Heart right ventricle (tissue), 16 donors: ENCODE results near the gene ZMYND8. TPM values are rescaled to one million over a fixed set of nuclear protein-coding genes. Genes with fewer than 3 reads are reported as not detected.
"Not testable (repeated sequence)": the region's sequence is repeated elsewhere in the genome, so short reads cannot be mapped to it uniquely, and the experiment has no call there.

Source experiments
- ATAC-seq, 8 donors: fragments of 200-7000 bp; cut with Tn5 transposase; one replicate each; pipeline ENCODE4 v1.9.1; 2020; ENCODE audit warnings: mild to moderate bottlenecking in 8 of 8, moderate library complexity in 8 of 8, moderate number of reproducible peaks in 1 of 8
- DNase-seq, 2 donors: peaks; one replicate each; pipeline ENCODE4 v3.0.0-alpha.2; 2020
- H3K27ac ChIP-seq, 10 donors: fragments of 200-600 bp; sonication (generic) in 2 of 10; one replicate each; pipeline versions ENCODE4 v1.5.0 to v1.8.0; 2020 to 2022; ENCODE audit warnings: mild to moderate bottlenecking in 3 of 10
- H3K27me3 ChIP-seq, 7 donors: fragments of 200-600 bp; one replicate each; pipeline ENCODE4 v1.8.0; 2021 to 2022; ENCODE audit warnings: mild to moderate bottlenecking in 2 of 7
- H3K36me3 ChIP-seq, 9 donors: fragments of 200-600 bp; sonication (generic) in 1 of 9; one replicate each; pipeline versions ENCODE4 v1.5.0 to v1.8.0; 2020 to 2022; ENCODE audit warnings: mild to moderate bottlenecking in 2 of 9
- H3K4me1 ChIP-seq, 9 donors: fragments of 200-600 bp; sonication (generic) in 1 of 9; one replicate each; pipeline versions ENCODE4 v1.5.0 to v1.8.0; 2020 to 2022; ENCODE audit warnings: mild to moderate bottlenecking in 4 of 9
- H3K4me3 ChIP-seq, 10 donors: fragments of 200-600 bp; sonication (generic) in 2 of 10; one replicate each; pipeline versions ENCODE4 v1.5.0 to v1.8.0; 2020 to 2022; ENCODE audit warnings: mild to moderate bottlenecking in 7 of 10, moderate library complexity in 2 of 10
- H3K9me3 ChIP-seq, 11 donors: fragments of 200-600 bp in 10 of 11; sonication (generic) in 2 of 11; one replicate each; pipeline versions ENCODE4 v1.5.0 to v1.8.0; 2013 to 2022; ENCODE audit warnings: mild to moderate bottlenecking in 2 of 11, control low read depth in 1 of 11, moderate library complexity in 1 of 11
- CTCF ChIP-seq, 9 donors: fragments of 200-600 bp; sonication (generic) in 2 of 9; IDR thresholded peaks; one replicate each; pipeline versions ENCODE4 v1.5.0 to v1.8.0; 2021 to 2022; ENCODE audit warnings: antibody characterized with exemption in 9 of 9, mild to moderate bottlenecking in 5 of 9, moderate library complexity in 1 of 9
- WGBS, 2 donors: extraction: QIAGEN DNeasy Blood & Tissue Kit; methylation state at CpG; one replicate each; pipeline ENCODE4 v1.1.7; 2013; ENCODE audit warnings: inconsistent platforms in 1 of 2; 5-methylcytosine and 5-hydroxymethylcytosine counted together
- intact Hi-C, 10 donors: fragments of 100-400 bp; cut with DNase I; formaldehyde crosslinking; loops; one replicate each; pipeline versions ENCODE4 v1.11.1 to v1.14.2; 2022
- polyA plus RNA-seq, 2 donors: library from polyadenylated mRNA; stranded (reverse); fragments of 200-250 nt; gene quantifications; one replicate each; pipeline ENCODE4 v1.2.3, GENCODE V29; 2013
- total RNA-seq, 10 donors: library from RNA; stranded (reverse); fragmentation: NEBNext Ultra II Directional in 3 of 10; extraction: Animal tissue kit (Norgen Biotek cat#: 25700) in 3 of 10; gene quantifications; one replicate each; pipeline versions ENCODE4 v1.2.1 to v1.2.4, GENCODE V29; 2021 to 2023
- donor health status: Arrhythmogenic right ventricular cardiomyopathy.
- donor health status: ischemic (EF 13 %, LVEDD 7.1; RV severe dilation, severe dysfunction).
- donor health status: healthy with polysubstance abuse.
- donor health status: DM: no; HTN: yes; CAD: no.
- donor health status: DM: no; HTN: no; CAD: no.
- donor health status: ischemic (EF 25% LVEDD 6.9; RV normal size, moderate dysfunction).
- donor health status: ischemic (EF 25% LVEDD 5.7; RV mildly dilated, moderate dysfunction).
- donor health status: healthy.
- donor health status: DM: yes; HTN: yes; CAD: no.
- donor health status: Ischemic cardiomyopathy.
- donor health status: ischemic (EF 35%, LVEDD 5.7; RV mildly dilated, moderate dysfunction).
- donor health status: nonischemic (EF 11% LVEDD 7.7; RV severe dilation, severe dysfunction).
- donor health status: DM: yes; HTN: yes; CAD: no.
- donor health status: PGD.
- donor health status: ischemic (EF 29% LVEDD 5.4; RV normal size, mild dysfunction).
- donor health status: nonischemic (EF 23%, LVEDD 6.1; RV moderate dilation, normal function).

Gene ZMYND8
- total and polyA plus RNA-seq, 12 donors, result 6.4 to 39.0 (median 28.0) TPM

DNA sequence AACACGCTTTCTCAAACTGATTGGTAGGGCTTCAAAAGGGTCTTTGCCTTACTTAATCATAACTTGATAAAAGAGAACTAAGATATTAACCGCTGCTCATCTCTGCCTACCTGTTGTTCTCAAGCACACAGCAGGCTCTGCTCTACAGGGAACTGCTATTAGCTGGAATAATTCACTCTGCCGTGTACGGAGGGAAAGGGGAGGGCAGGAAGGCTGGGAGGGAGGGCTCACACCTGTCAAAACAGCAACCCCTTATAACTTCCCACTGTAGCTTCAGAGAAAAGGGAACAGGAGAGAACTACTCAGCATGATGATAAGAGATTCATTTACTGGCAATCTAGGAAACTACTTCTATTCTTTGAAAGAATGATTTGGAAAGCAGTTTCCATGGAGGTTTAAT is 75.1 kb downstream of the ZMYND8 start:
- no peak for DNase-seq
- Histone ChIP-seq H3K4me3 (no peak overlapping the region), H3K4me1 (peaks cover 6 to 18% (median 14%) of the 10 kb centered on the region in 9 donors), H3K36me3 (peaks cover 0 to 95% (median 33%) of the 10 kb centered on the region in 9 donors), H3K27me3 (no peaks in the 10 kb centered on the region), H3K9me3 (no peaks in the 10 kb centered on the region), H3K27ac (no peak overlapping the region)
- intact Hi-C loops, result loop anchor here in 1 of 10 donors (5.0 kb wide), 1 partner anchor 86 kb away; no protein-coding TSS in a partner anchor
- no peak for TF ChIP-seq CTCF (IDR thresholded peaks at IDR 0.05)
- 62 to 68% methylated on average over 4 of the region's 4 CpGs for WGBS, 2 donors
- no peak for ATAC-seq

DNA sequence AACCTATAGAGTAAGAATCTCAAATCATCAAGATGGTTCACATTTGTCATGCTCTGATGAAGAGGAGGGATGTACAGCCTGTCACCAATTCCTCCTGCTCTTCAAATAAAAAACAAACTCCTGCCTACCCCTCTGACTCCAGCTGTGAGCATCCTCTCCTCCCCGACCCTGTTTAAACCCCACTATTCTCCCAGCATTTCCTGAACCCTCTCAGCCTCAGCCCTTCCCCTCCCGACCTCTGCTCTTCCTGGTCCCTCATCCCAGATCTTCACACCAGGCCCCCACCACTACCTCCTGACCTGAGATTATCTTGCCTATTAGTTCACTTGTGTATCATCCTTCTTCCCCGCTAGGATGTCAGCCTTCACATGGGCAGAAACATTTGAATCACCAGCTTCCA is 75.8 kb downstream of the ZMYND8 start:
- H3K27me3 ChIP-seq, result no peaks in the 10 kb centered on the region
- TF ChIP-seq CTCF (IDR thresholded peaks at IDR 0.05), result no peak
- H3K4me3 ChIP-seq, result no peak overlapping the region
- no peak for ATAC-seq
- peaks cover 0 to 95% (median 32%) of the 10 kb centered on the region in 9 donors for H3K36me3 ChIP-seq
- 79 to 87% methylated on average over 3 of the region's 3 CpGs for WGBS, 2 donors
- H3K27ac ChIP-seq, result no peak overlapping the region
- no peaks in the 10 kb centered on the region for H3K9me3 ChIP-seq
- intact Hi-C loops, result loop anchor here in 1 of 10 donors (5.0 kb wide), 1 partner anchor 87 kb away; no protein-coding TSS in a partner anchor
- DNase-seq, result no peak
- H3K4me1 ChIP-seq, result peaks cover 7 to 26% (median 18%) of the 10 kb centered on the region in 9 donors

DNA sequence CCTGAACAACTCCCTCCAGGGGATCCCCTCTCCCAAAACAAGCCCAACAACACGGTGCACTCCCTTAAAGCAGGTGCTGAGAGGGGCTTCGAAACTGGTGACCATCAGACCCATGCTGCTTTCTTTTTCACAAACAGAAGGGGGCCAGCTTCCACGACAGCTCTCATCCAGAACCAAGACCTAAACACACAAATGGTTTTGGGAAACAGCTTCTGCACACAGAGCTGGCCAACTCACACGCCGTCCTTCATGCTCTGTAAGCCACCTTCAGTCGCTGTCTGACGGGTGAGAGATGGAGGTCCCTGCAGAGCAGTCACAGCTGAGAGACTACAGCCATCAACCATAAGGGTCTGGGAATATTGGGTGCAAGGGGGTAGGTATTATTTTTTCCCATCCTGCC is 76.3 kb downstream of the ZMYND8 start:
- intact Hi-C loops, result loop anchor here in 1 of 10 donors (5.0 kb wide), 1 partner anchor 87 kb away; no protein-coding TSS in a partner anchor
- no peak for TF ChIP-seq CTCF (IDR thresholded peaks at IDR 0.05)
- peaks cover 7 to 28% (median 22%) of the 10 kb centered on the region in 9 donors for H3K4me1 ChIP-seq
- peaks cover 0 to 95% (median 31%) of the 10 kb centered on the region in 9 donors for H3K36me3 ChIP-seq
- ATAC-seq (no peak), DNase-seq (no peak)
- no peaks in the 10 kb centered on the region for H3K27me3 ChIP-seq
- H3K9me3 ChIP-seq, result no peaks in the 10 kb centered on the region
- H3K4me3 ChIP-seq, result no peak overlapping the region
- H3K27ac ChIP-seq, result no peak overlapping the region
- 82 to 88% methylated on average over 7 of the region's 7 CpGs for WGBS, 2 donors

- no peak for TF ChIP-seq CTCF (IDR thresholded peaks at IDR 0.05)
- Histone ChIP-seq H3K36me3 (peaks cover 0 to 90% (median 27%) of the 10 kb centered on the region in 9 donors), H3K27me3 (no peaks in the 10 kb centered on the region), H3K9me3 (no peaks in the 10 kb centered on the region), H3K4me1 (peaks cover 7 to 41% (median 35%) of the 10 kb centered on the region in 9 donors), H3K27ac (peak overlapping the region in 3 of 10 donors; percentile 31 to 67 (median 40)), H3K4me3 (no peak overlapping the region)
- WGBS, 2 donors, result 83 to 86% methylated on average over 8 of the region's 8 CpGs
- DNase-seq, result no peak
- peak in 2 of 8 donors; percentile 9 to 23 for ATAC-seq
- intact Hi-C loops, result loop anchor here in 7 of 10 donors (5.0 to 10.0 kb wide), 4 partner anchors 33 to 346 kb away; no protein-coding TSS in a partner anchor
Measured at GRCh38 chr20:47278907-47279348, 77.6 kb downstream of the ZMYND8 start.

- H3K9me3 ChIP-seq, ATAC-seq, DNase-seq, H3K4me3 ChIP-seq, H3K27me3 ChIP-seq: not testable (repeated sequence)
- 76 to 79% methylated on average over 5 of the region's 5 CpGs for WGBS, 2 donors
- H3K4me1 ChIP-seq, result peaks cover 10 to 55% (median 50%) of the 10 kb centered on the region in 9 donors
- intact Hi-C loops, result loop anchor here in 7 of 10 donors (5.0 to 10.0 kb wide), 4 partner anchors 35 to 347 kb away; no protein-coding TSS in a partner anchor
- peaks cover 0 to 76% (median 25%) of the 10 kb centered on the region in 9 donors for H3K36me3 ChIP-seq
- H3K27ac ChIP-seq, result peak overlapping the region in 9 of 10 donors; percentile 39 to 89 (median 53)
Measured at GRCh38 chr20:47277535-47277872, 79.0 kb downstream of the ZMYND8 start.
